Breast epithelium (tissue), 3 donors: ENCODE measurements around the gene RPL13A.

ENCODE experiments used
- CTCF ChIP-seq, 3 donors: fragments of 450-650 bp; IDR thresholded peaks; one replicate each; pipeline ENCODE4 v1.5.1; 2016 to 2017; ENCODE audit warnings: antibody characterized with exemption in 3 of 3, mild to moderate bottlenecking in 3 of 3, moderate library complexity in 3 of 3
- POLR2AphosphoS5 ChIP-seq, 3 donors: sonication (generic); formaldehyde crosslinking; IDR thresholded peaks; one replicate each; pipeline ENCODE4 v1.6.1; 2017; ENCODE audit warnings: antibody characterized with exemption in 3 of 3

GRCh38 chr19:49442354-49442753 is 45.1 kb upstream of the RPL13A start:
- TF ChIP-seq CTCF (IDR thresholded peaks at IDR 0.05), result no peak
- no peak for TF ChIP-seq POLR2AphosphoS5 (IDR thresholded peaks at IDR 0.05)
